ENCODE measurements around the gene DNMT3A.

DNA sequence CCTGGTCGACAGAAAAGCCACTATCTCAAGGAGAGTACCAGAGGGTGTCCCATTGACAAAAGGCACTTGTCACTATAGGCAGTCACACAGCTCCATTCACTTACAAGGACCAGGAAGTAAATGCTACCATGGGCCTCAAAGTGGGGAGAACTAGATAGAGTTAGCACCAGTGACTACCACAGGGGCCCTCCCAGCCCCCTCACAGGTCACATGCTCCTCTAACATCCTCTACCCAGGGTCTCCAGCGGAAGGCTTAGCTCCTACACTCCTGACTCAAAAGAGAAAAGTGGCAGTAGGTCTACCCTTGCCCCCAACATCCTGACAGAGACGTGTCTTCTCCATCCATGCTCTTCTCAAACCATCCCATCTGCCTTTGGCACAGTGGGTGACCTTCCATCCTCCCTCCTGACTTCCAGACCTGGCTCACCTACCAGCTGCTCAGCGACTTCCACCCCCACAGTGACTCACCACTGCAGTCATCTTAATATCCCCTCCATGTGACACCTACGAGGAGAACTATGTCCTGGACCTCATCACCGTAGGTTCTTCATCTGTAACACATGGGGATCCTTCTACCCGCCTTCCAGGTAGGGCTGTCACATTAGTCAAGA lies 5.6 kb upstream of the DNMT3A start:
- TF ChIP-seq, protein P1, sequence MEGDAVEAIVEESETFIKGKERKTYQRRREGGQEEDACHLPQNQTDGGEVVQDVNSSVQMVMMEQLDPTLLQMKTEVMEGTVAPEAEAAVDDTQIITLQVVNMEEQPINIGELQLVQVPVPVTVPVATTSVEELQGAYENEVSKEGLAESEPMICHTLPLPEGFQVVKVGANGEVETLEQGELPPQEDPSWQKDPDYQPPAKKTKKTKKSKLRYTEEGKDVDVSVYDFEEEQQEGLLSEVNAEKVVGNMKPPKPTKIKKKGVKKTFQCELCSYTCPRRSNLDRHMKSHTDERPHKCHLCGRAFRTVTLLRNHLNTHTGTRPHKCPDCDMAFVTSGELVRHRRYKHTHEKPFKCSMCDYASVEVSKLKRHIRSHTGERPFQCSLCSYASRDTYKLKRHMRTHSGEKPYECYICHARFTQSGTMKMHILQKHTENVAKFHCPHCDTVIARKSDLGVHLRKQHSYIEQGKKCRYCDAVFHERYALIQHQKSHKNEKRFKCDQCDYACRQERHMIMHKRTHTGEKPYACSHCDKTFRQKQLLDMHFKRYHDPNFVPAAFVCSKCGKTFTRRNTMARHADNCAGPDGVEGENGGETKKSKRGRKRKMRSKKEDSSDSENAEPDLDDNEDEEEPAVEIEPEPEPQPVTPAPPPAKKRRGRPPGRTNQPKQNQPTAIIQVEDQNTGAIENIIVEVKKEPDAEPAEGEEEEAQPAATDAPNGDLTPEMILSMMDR (IDR thresholded peaks at IDR 0.05; ENCODE audit: borderline replicate concordance, extremely low read depth, low read length, poor library complexity, severe bottlenecking) = no peak
- TF ChIP-seq EZH2 (IDR thresholded peaks at IDR 0.05; ENCODE audit: borderline replicate concordance, low read depth, low read length, severe bottlenecking) = no peak

All from DND-41 (cell line).